GM10847 (cell line): ENCODE data around the gene IREB2.

Experiments
- POLR2A ChIP-seq: IDR thresholded peaks from 2 replicates; pipeline ENCODE4 v1.6.1; 2011; ENCODE audit not compliant: insufficient read length; ENCODE audit errors: extremely low read depth

The IREB2 gene

DNA sequence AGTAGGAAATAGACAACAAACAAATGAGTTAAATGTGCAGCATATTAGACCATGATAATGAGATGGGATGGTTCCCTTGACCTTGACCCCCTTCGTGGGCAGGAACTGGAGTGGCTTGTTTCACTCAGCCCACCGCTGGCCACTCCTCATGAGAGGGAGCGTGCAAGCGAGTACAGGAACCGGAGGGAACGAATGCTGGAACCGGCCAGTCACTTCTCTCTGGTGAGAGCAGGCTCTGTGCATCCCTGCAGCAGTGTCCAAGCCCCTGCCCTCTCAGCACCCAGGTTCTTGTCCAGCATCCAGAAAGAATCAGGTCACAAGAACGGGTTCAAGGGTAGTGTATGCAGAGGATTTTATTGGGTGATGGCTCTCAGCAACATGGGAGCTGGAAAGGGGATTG is 17.2 kb upstream of the IREB2 start:
- no peak for TF ChIP-seq POLR2A

DNA sequence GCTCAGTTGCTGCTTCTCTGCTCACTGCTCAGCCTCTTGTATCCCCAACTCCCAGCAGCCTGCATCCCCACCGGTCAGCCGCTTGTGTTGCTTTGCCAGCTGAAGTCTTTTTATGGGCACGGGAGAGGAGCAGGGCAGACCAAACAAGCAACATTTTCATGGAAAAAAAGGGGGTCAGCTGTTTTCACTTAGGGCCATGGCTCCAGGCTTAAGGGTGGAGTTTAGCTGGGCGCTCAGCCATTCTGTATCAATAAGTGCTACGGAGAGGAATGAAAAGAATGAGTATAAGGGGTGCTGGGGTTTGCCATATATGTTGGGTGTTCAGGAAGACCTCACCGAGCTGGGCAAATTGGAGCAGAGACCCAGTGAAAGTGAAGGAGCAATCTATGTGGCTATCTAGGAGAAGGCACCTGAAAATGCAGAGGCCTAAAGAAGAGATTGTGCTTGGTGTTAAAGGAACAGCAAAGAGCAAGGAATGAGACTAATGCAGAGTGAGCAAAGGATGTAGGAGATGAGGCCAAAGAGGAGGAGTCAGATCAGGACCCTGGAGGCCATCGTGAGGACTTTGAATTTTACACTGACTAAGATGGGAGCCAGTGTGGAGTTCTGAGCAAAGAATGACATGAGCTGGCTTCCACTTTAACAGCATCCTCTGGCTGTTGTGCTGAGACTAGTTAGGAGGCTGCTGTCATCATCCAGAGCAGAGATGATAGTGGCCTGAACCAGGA is 16.6 kb upstream of the IREB2 start:
- TF ChIP-seq POLR2A: no peak

DNA sequence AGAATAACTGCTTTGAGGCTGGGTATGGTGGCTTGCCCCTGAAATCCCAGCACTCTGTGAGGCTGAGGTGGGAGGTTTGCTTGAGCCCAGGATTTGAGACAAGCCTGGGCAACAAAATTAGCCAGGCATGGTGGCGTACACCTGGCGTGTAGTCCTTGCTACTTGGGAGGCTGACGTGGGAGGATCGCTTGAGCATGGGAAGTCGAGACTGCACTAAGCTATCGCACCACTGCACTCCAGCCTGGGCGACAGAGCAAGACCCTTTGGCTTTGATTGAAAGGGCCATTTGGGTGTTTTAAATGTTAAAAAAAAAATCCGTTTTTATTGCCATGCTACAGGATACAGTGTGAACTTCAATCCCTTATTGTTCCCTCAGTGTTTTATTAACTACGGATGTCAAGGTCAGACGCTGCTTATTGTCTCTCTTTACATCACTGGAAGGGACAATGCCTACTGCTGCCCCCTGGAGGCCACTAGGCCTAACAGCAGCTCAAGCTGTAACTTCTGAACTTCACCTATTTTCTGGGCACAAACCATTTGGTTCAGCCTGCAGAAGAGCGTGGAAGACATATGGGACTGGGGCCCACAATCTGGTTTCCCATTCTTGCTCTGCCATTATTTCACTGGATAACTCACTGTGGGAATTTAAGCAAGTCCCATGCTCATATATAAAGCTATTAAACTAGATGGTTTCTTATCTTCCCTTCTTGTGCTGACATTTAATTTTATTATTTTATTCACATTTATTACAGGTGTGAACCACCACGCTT is 15.3 kb upstream of the IREB2 start:
- TF ChIP-seq POLR2A: no peak

DNA sequence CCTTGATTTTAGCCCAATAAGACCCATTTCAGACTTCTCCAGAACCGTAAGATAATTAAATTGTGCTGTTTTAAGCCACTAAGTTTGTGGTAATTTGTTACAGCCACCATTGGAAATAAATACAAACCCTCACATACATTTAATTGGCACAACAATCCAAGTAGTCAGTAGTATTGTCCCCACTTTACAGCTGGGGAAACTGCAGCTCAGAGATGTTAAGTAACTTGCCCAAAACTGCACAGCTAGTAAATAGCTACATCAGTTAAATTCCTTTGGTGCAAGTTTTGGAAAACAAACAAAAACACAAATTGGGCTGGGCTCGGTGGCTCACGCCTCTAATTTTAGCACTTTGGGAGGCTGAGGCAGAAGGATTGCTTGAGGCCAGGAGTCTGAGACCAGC is 13.3 kb upstream of the IREB2 start:
- TF ChIP-seq POLR2A: no peak

DNA sequence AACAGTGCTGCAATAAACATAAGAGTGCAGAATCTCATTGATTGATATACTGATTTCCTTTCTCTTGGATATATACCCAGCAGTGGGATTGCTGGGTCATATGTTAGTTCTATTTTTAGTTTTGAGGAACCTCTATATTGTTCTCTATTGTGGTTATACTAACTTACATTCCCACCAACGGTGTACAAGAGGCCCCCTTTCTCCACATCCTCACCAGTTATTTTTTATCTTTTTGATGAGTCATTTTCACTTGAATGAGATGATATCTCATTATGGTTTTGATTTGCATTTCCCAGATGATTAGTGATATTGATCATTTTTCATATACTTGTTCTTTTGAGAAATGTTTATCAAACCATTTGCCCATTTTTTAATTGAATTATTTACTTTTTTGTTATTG is 12.4 kb upstream of the IREB2 start:
- TF ChIP-seq POLR2A: no peak

DNA sequence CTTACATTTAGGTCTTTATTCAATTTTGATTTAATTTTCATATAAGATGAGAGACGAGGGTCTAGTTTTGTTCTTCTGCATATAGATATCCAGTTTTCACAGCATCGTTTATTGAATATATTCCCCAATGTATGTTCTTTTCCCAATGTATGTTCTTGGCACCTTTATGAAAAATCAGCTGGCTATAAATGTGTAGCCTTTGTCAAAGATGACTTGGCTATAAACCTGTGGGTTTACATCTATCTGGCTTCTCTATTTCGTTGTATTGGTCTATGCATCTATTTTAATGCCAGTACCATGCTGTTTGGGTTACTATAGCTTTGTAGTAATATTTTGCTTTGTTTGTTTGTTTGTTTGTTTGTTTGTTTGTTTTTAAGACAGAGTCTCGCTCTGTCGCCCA is 11.7 kb upstream of the IREB2 start:
- no peak for TF ChIP-seq POLR2A

DNA sequence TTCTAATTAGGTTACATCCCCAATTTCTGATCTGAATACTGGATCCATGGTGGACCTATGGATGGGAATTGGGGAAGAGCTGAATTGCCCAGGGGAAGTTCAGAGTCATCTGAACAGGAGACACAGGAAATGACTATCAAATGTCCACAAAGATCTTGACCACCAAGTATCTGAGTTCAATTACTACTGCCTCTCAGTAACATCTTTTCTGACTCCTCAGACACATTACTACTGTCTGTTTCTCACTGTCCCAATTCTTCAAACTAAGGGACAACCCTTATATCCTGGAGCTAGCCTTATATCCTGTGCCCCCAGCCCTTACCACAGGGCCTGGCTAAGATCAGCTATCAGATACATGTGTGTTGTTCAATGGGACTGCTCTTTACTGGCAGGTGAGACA is 10.1 kb upstream of the IREB2 start:
- no peak for TF ChIP-seq POLR2A

DNA sequence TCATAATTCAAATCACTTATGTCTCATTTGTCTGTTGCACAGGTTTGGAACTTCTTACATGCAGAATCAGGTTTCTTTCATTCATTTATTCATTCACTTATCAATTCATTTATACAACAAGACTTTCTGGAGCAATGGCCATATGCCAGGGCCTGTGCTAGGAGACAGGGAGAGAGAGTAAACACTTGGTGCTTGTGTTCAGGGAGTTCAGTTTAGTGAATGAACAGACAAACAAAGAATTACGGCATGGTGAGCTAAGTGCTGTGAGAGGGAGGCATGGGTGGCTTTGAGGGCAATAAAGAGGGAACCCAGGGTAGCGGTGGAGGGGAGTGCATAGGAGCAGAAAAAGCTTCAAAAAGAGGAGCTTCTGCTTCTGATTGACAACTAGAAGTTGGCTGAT is 8.5 kb upstream of the IREB2 start:
- no peak for TF ChIP-seq POLR2A

DNA sequence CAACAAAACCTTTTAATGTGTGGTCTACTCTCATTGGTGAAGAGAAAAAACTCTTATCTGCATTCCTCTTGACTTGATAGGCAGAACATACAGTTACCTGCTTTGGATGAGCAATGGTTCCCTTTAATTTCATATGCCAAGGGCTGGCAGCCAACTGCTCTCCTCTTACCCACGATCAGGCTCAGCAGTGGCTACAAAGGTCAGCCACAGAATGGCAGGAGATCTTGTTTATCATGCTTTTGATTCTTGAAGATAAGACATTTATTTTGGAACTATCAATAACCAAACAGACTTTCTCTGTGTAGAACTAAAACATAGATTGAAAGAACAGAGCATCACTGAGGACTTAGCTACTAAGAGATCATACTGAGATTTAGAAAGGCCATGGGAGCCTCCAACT is 6.1 kb upstream of the IREB2 start:
- TF ChIP-seq POLR2A: no peak

DNA sequence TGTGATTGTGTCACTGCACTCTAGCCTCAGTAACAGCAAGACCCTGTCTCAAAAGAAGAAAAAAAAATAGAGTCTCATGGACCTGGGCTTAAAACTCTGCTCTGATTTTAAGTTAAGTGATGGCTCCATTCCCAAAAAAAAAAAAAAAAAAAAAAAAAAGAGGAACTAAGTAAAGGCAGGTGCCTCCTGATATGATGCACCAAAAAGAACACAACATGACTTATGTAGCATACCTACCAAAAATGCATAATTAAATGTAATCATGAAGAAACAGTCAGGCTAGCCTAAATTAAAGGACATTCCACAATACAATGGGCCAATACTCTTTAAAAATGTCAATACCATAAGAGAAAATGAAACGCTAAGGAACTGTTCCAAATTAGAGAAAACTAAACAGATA is 5.4 kb upstream of the IREB2 start:
- no peak for TF ChIP-seq POLR2A

DNA sequence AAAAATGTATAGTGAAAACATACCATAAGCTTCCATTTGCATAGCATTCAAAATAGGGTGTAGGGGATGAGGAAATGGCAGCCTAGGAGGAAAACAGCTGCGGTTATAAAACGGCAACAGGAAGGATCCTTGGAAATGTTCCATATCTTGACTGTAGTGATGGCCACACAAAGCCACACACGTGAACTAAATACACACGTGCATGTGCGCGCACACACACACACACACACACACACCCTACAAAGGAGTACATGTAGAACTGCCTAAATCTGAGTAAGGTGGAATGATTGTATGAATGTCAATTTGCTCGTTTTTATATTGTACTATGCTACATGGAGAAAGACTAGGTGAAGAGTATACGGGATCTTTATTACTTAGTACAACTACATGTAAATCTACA is 3.9 kb upstream of the IREB2 start:
- no peak for TF ChIP-seq POLR2A

DNA sequence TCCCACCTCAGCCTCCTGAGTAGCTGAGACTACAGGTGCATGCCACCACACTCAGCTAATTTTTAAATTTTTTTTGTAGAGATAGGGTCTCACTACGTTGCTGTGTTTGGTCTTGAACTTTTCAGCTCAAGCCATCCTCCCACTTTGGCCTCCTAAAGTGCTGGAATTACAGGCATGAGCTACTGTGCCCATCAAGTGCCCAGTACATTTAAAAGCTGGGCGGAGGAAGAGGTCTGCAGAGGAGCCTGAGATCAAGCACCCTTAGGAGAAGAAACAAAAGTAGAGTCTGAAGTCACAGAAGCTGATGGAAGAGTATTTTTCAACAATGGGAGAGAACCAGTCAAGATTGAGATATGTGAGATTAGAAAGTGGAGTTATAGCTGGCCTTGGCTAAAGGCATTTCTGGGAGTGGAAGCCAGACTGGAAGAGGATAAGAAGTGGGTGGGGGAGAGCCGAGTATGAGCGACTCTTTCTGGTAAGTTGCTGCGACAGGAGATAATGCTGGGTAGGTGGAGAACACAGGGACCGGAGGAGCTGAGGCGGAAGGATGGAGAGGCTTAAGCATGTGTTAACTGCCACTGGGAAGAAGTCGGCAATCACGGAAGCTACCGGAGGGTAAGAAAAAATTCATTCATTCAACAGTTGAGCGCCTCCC is 782 bp upstream of the IREB2 start:
- TF ChIP-seq POLR2A: no peak

DNA sequence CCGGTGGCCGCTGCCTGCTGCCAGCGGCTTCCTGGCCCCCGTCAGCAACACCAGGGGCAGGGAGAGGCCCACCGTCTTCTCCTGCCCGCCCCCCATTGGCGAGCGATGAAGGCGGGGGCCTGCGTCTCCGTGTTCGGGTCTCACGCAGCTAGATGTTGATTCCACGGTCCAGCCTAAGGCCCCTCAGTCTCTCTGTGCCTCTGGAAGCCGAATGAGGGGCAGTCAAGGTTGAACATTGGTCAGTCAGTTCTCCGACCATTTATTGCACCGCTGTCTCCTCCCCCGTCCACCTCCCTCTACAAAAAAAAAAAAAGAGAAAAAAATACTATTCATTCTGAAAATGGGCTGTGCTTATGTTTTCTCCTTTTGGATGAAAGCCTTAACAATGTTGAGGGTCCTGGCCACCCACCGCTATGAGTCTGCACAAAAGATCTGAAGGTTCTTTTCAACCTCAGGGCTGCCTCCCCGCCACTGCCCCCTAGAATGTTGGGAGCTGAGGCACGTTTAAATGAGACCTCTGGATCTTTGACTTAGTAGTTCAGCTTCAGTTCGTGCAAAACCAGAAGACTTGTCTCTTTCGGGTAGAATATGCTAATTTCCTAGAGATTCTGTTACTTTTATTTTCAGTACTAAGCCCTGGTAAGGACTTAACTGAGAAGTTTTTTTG is 736 bp downstream of the IREB2 start:
- no peak for TF ChIP-seq POLR2A

DNA sequence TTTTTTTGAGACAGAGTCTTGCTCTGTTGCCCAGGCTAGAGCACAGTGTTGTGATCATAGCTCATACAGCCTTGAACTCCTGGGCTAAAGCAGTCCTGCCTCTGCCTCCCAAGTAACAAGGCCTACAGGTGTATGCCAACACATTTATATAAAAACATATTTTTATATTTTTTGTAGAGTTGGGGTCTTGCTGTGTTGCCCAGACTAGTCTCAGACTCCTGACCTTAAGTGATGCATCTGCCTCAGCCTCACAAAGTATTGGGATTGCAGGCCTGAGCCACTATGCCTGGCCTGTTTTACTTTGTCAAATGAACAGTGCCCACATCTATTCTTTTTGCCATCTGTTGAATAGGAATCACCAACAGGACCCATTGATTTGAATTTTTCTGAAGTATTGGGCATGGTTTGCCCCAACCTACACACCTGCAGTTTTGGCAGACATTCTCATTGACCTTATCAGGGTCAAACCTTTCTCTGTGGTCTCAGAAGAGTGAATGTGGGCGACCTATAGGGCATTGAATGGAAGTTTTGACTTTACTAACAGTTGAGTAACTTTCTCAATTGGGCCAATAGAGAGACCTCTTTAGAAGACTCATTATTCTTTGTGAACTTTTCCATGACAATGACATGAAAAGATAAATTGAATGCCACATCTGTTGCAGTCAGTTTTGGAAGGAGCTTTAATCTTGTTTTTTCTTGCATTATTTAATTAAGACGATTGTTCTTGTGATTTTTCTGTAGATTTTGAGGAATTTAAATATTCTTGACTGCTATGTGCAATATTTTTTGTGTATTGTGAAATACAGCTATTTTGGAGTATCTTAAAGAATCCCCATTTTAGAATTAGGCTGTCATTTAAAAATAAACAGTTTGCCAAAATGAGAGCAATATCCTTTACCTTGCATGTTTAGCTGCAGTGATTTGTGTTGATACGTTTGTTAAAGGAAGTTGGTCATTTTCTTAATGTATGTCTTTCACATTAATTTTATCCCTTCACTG is 2.7 kb downstream of the IREB2 start:
- TF ChIP-seq POLR2A: no peak

DNA sequence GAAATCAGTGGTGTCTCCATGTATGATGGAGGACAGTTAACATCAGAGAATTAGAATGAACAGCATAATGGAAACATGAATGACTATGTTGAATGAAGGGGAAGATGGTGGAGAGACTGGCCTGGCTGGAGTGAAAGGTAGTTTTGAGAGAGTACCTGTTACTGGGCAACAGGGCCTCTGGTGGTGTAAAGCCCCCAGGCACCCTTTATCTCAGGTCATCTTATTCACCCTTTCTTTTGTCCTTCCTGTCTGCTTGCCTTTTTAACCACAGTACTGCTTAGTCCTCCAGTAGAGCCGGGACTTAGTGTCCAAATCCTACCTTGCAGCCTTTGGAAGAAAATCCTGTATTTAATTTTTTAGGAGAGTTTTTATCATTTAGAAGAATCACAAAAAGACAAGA is 6.2 kb downstream of the IREB2 start:
- TF ChIP-seq POLR2A: no peak

DNA sequence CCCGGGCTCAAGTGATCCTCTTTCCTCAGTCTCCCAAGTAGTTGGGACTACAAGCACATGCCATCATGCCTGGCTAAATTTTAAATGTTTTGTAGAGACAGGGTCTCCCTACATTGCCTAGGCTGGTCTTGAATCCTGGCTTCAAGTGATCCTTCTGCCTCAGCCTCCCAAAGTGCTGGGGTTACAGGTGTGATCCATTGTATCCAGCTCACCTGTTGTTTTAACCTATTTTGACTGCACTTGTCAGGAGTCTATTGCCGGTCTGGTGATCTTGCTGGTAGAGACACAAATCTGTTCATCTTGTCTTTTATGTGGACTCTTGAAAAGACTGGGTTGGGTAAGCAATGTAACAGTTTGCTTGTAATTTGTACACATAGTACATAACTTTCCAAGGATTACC is 7.9 kb downstream of the IREB2 start:
- no peak for TF ChIP-seq POLR2A
